Subcutaneous adipose tissue (tissue), 4 donors: ENCODE measurements around the gene TEX30. TPM values are rescaled to one million over a fixed set of nuclear protein-coding genes. Genes with fewer than 3 reads are reported as not detected.

Source experiments
- CTCF ChIP-seq: fragments of 450-650 bp; IDR thresholded peaks from one replicate; pipeline ENCODE4 v1.5.1; 2016; ENCODE audit warnings: low read depth, mild to moderate bottlenecking, control low read depth, antibody characterized with exemption, moderate library complexity
- total RNA-seq, 4 donors: library from RNA; depleted of rRNA; stranded (reverse); fragments of >200 nt; gene quantifications; one replicate each; pipeline ENCODE4 v1.1.0, GENCODE V29; 2016

The TEX30 gene
- total RNA-seq: 10 to 100 TPM in 2 of 4 donors, 1 to 10 TPM in 2; 7.3 to 14.0 (median 10.9) TPM

- TF ChIP-seq CTCF: no peak
Measured at GRCh38 chr13:102773441-102774213, at the start of gene TEX30. TSS of gene TEX30 (minus strand) at chr13:102773786. CDS start at chr13:102770026, 3,760 bp downstream.

GRCh38 chr13:102817907-102818306 is 44.3 kb upstream of the TEX30 start:
- no peak for TF ChIP-seq CTCF

- no peak for TF ChIP-seq CTCF
Measured at GRCh38 chr13:102817241-102817640, 43.7 kb upstream of the TEX30 start.

GRCh38 chr13:102816708-102817107 is 43.1 kb upstream of the TEX30 start:
- TF ChIP-seq CTCF: no peak

GRCh38 chr13:102815788-102816187 is 42.2 kb upstream of the TEX30 start:
- TF ChIP-seq CTCF: no peak

GRCh38 chr13:102814793-102815192 is 41.2 kb upstream of the TEX30 start:
- no peak for TF ChIP-seq CTCF

GRCh38 chr13:102814025-102814607 is 40.5 kb upstream of the TEX30 start:
- no peak for TF ChIP-seq CTCF
